ENCODE results near the gene CASQ1.

The CASQ1 gene

GRCh38 chr1:160214481-160215140 lies 24.2 kb downstream of the CASQ1 start:
- TF ChIP-seq CTCF (IDR thresholded peaks at IDR 0.05; ENCODE audit: control extremely low read depth, extremely low read depth, low read depth, missing control alignments) = no peak
- POLR2A ChIA-PET = no interaction called here
- no peak for DNase-seq (ENCODE audit: extremely low spot score)
- CTCF ChIA-PET = interaction anchor here (1.4 kb wide), 1 partner anchor 9 kb away, joined by 3 read pairs; the partner anchor contains the start of gene PEA15

GRCh38 chr1:160216301-160216700 lies 25.9 kb downstream of the CASQ1 start:
- no peak for TF ChIP-seq CTCF (IDR thresholded peaks at IDR 0.05; ENCODE audit: control extremely low read depth, extremely low read depth, low read depth, missing control alignments)
- ChIA-PET POLR2A (no interaction called here), CTCF (interaction anchor here (1.3 kb wide), 1 partner anchor 25 kb away, joined by 3 read pairs; no protein-coding TSS in a partner anchor)
- no peak for DNase-seq (ENCODE audit: extremely low spot score)

- no peak for DNase-seq (ENCODE audit: extremely low spot score)
- CTCF ChIA-PET = interaction anchor here (1.4 to 1.9 kb wide), 2 partner anchors 25 to 75 kb away, joined by 3 to 9 read pairs; no protein-coding TSS in a partner anchor
- POLR2A ChIA-PET = no interaction called here
- no peak for TF ChIP-seq CTCF (IDR thresholded peaks at IDR 0.05; ENCODE audit: control extremely low read depth, extremely low read depth, low read depth, missing control alignments)
Measured at GRCh38 chr1:160217481-160218051, 27.2 kb downstream of the CASQ1 start.

GRCh38 chr1:160219062-160219929 lies 28.9 kb downstream of the CASQ1 start:
- ChIA-PET POLR2A (interaction anchor here (1.0 kb wide), 1 partner anchor 66 kb away, joined by 3 read pairs; the partner anchor contains the start of gene PEX19), CTCF (interaction anchor here (0.7 to 3.1 kb wide), 19 partner anchors 8 to 119 kb away, joined by 3 to 15 read pairs (median 9); no protein-coding TSS in a partner anchor)
- TF ChIP-seq CTCF (IDR thresholded peaks at IDR 0.05; ENCODE audit: control extremely low read depth, extremely low read depth, low read depth, missing control alignments) = no peak
- DNase-seq (ENCODE audit: extremely low spot score) = no peak

GRCh38 chr1:160220301-160220700 lies 29.9 kb downstream of the CASQ1 start:
- CTCF ChIA-PET = interaction anchor here (0.9 to 3.4 kb wide), 17 partner anchors 9 to 120 kb away, joined by 3 to 18 read pairs (median 9); no protein-coding TSS in a partner anchor
- DNase-seq (ENCODE audit: extremely low spot score) = no peak
- POLR2A ChIA-PET = no interaction called here
- no peak for TF ChIP-seq CTCF (IDR thresholded peaks at IDR 0.05; ENCODE audit: control extremely low read depth, extremely low read depth, low read depth, missing control alignments)

GRCh38 chr1:160221089-160221488 lies 30.7 kb downstream of the CASQ1 start:
- ChIA-PET POLR2A (no interaction called here), CTCF (interaction anchor here (1.1 to 3.4 kb wide), 11 partner anchors 10 to 142 kb away, joined by 3 to 18 read pairs (median 9); no protein-coding TSS in a partner anchor)
- DNase-seq (ENCODE audit: extremely low spot score) = no peak
- no peak for TF ChIP-seq CTCF (IDR thresholded peaks at IDR 0.05; ENCODE audit: control extremely low read depth, extremely low read depth, low read depth, missing control alignments)
